Rectal smooth muscle tissue (tissue), 1 donor: ENCODE measurements around the gene TGFBR2.
"Not testable (repeated sequence)": the region's sequence is repeated elsewhere in the genome, so short reads cannot be mapped to it uniquely, and the experiment has no call there.

Source experiments
- H3K27ac ChIP-seq: one replicate; pipeline ENCODE4 v1.7.0; 2013; ENCODE audit warnings: low read depth, low read length, inconsistent platforms
- H3K27me3 ChIP-seq: one replicate; pipeline ENCODE4 v1.7.0; 2013; ENCODE audit warnings: low read length; ENCODE audit not compliant: control insufficient read depth, insufficient read depth
- H3K36me3 ChIP-seq: one replicate; pipeline ENCODE4 v1.7.0; 2013; ENCODE audit warnings: low read length; ENCODE audit not compliant: control insufficient read depth, insufficient read depth
- H3K4me1 ChIP-seq: one replicate; pipeline ENCODE4 v1.7.0; 2013; ENCODE audit warnings: low read length; ENCODE audit not compliant: control insufficient read depth, insufficient read depth
- H3K4me3 ChIP-seq: one replicate; pipeline ENCODE4 v1.7.0; 2013; ENCODE audit warnings: low read length
- H3K9ac ChIP-seq: one replicate; pipeline ENCODE4 v1.7.0; 2013; ENCODE audit warnings: low read length

The TGFBR2 gene

GRCh38 chr3:30615615-30616346 lies 9.4 kb downstream of the TGFBR2 start:
- Histone ChIP-seq H3K27me3 (no peaks in the 10 kb centered on the region), H3K36me3 (no peaks in the 10 kb centered on the region), H3K27ac (no peak overlapping the region), H3K9ac (no peak overlapping the region), H3K4me3 (no peak overlapping the region), H3K4me1 (peaks cover 29% of the 10 kb centered on the region)

- Histone ChIP-seq H3K36me3 (no peaks in the 10 kb centered on the region), H3K9ac (no peak overlapping the region), H3K4me1 (peaks cover 24% of the 10 kb centered on the region), H3K27me3 (no peaks in the 10 kb centered on the region), H3K4me3 (no peak overlapping the region), H3K27ac (no peak overlapping the region)
Measured at GRCh38 chr3:30616347-30617027, 10.1 kb downstream of the TGFBR2 start.

GRCh38 chr3:30617069-30617468 lies 10.7 kb downstream of the TGFBR2 start:
- Histone ChIP-seq H3K4me1 (peaks cover 25% of the 10 kb centered on the region), H3K27ac (no peak overlapping the region), H3K4me3 (no peak overlapping the region), H3K9ac (no peak overlapping the region), H3K27me3 (no peaks in the 10 kb centered on the region), H3K36me3 (no peaks in the 10 kb centered on the region)

- no peak overlapping the region for H3K9ac ChIP-seq
- H3K36me3 ChIP-seq: no peaks in the 10 kb centered on the region
- H3K27ac ChIP-seq: no peak overlapping the region
- no peaks in the 10 kb centered on the region for H3K27me3 ChIP-seq
- peaks cover 25% of the 10 kb centered on the region for H3K4me1 ChIP-seq
- H3K4me3 ChIP-seq: no peak overlapping the region
Measured at GRCh38 chr3:30617653-30618052, 11.3 kb downstream of the TGFBR2 start.

- H3K27ac ChIP-seq: no peak overlapping the region
- peaks cover 25% of the 10 kb centered on the region for H3K4me1 ChIP-seq
- no peaks in the 10 kb centered on the region for H3K36me3 ChIP-seq
- H3K27me3 ChIP-seq: no peaks in the 10 kb centered on the region
- no peak overlapping the region for H3K4me3 ChIP-seq
- H3K9ac ChIP-seq: no peak overlapping the region
Measured at GRCh38 chr3:30618526-30618925, 12.1 kb downstream of the TGFBR2 start.

- no peak overlapping the region for H3K4me3 ChIP-seq
- H3K36me3 ChIP-seq: no peaks in the 10 kb centered on the region
- H3K4me1 ChIP-seq: peaks cover 25% of the 10 kb centered on the region
- H3K27me3 ChIP-seq: no peaks in the 10 kb centered on the region
- no peak overlapping the region for H3K27ac ChIP-seq
- H3K9ac ChIP-seq: no peak overlapping the region
Measured at GRCh38 chr3:30619318-30619717, 12.9 kb downstream of the TGFBR2 start.

- Histone ChIP-seq H3K27ac (no peak overlapping the region), H3K9ac (no peak overlapping the region), H3K4me1 (peaks cover 20% of the 10 kb centered on the region), H3K27me3 (no peaks in the 10 kb centered on the region), H3K4me3 (no peak overlapping the region), H3K36me3 (no peaks in the 10 kb centered on the region)
Measured at GRCh38 chr3:30620402-30621360, 14.3 kb downstream of the TGFBR2 start.

GRCh38 chr3:30621576-30621975 lies 15.2 kb downstream of the TGFBR2 start:
- Histone ChIP-seq H3K27me3 (no peaks in the 10 kb centered on the region), H3K4me3 (no peak overlapping the region), H3K27ac (no peak overlapping the region), H3K4me1 (peaks cover 20% of the 10 kb centered on the region), H3K9ac (no peak overlapping the region), H3K36me3 (no peaks in the 10 kb centered on the region)

GRCh38 chr3:30622047-30622545 lies 15.7 kb downstream of the TGFBR2 start:
- no peak overlapping the region for H3K4me3 ChIP-seq
- H3K27ac ChIP-seq: no peak overlapping the region
- no peaks in the 10 kb centered on the region for H3K27me3 ChIP-seq
- H3K36me3 ChIP-seq: no peaks in the 10 kb centered on the region
- no peak overlapping the region for H3K9ac ChIP-seq
- H3K4me1 ChIP-seq: peaks cover 20% of the 10 kb centered on the region

- Histone ChIP-seq H3K36me3 (no peaks in the 10 kb centered on the region), H3K4me1 (peaks cover 20% of the 10 kb centered on the region), H3K4me3 (no peak overlapping the region), H3K27ac (no peak overlapping the region), H3K9ac (no peak overlapping the region), H3K27me3 (no peaks in the 10 kb centered on the region)
Measured at GRCh38 chr3:30622790-30623189, 16.4 kb downstream of the TGFBR2 start.

- no peaks in the 10 kb centered on the region for H3K27me3 ChIP-seq
- H3K4me1 ChIP-seq: peaks cover 20% of the 10 kb centered on the region
- no peak overlapping the region for H3K9ac ChIP-seq
- no peak overlapping the region for H3K27ac ChIP-seq
- no peak overlapping the region for H3K4me3 ChIP-seq
- no peaks in the 10 kb centered on the region for H3K36me3 ChIP-seq
Measured at GRCh38 chr3:30623351-30623750, 16.9 kb downstream of the TGFBR2 start.

- not testable (repeated sequence) for H3K27me3 ChIP-seq, H3K27ac ChIP-seq, H3K9ac ChIP-seq, H3K36me3 ChIP-seq, H3K4me3 ChIP-seq
- peaks cover 25% of the 10 kb centered on the region for H3K4me1 ChIP-seq
Measured at GRCh38 chr3:30624480-30624879, 18.1 kb downstream of the TGFBR2 start.
